CD14-positive monocyte (primary cell): ENCODE measurements around the gene SLC6A7. TPM values are rescaled to one million over a fixed set of nuclear protein-coding genes. Genes with fewer than 3 reads are reported as not detected.

Source experiments
- DNase-seq, 3 donors: peaks; one replicate each; pipeline ENCODE4 v3.0.0-alpha.2; 2011 to 2022
- H2AFZ ChIP-seq: 2 replicates; pipeline ENCODE4 v1.6.0; 2012; ENCODE audit warnings: mild to moderate bottlenecking, low read depth, low read length, inconsistent platforms; ENCODE audit not compliant: insufficient read depth, poor library complexity, severe bottlenecking
- H3K27ac ChIP-seq, 2 donors: 1 replicate in 1 of 2; 2 replicates in 1 of 2; pipeline ENCODE4 v1.5.1; 2012 to 2013; ENCODE audit warnings: low read length in 2 of 2, control low read depth in 1 of 2, inconsistent platforms in 1 of 2, low read depth in 1 of 2, mild to moderate bottlenecking in 1 of 2
- H3K27me3 ChIP-seq, 2 donors: one replicate each; pipeline versions ENCODE4 v1.6.0 to v1.6.1; 2011 to 2013; ENCODE audit warnings: low read length in 2 of 2; ENCODE audit not compliant: control insufficient read depth in 2 of 2, insufficient read depth in 2 of 2
- H3K36me3 ChIP-seq, 2 donors: replicated peaks in 1 of 2; 1 replicate in 1 of 2; 2 replicates in 1 of 2; pipeline versions ENCODE4 v1.5.1 to v1.6.1; 2012 to 2013; ENCODE audit warnings: low read length in 2 of 2, control low read depth in 1 of 2, inconsistent platforms in 1 of 2, mild to moderate bottlenecking in 1 of 2; ENCODE audit not compliant: insufficient read depth in 2 of 2, control insufficient read depth in 1 of 2
- H3K4me1 ChIP-seq, 2 donors: 1 replicate in 1 of 2; 2 replicates in 1 of 2; pipeline versions ENCODE4 v1.5.1 to v1.6.1; 2012 to 2013; ENCODE audit warnings: low read length in 2 of 2, control low read depth in 1 of 2, inconsistent platforms in 1 of 2, mild to moderate bottlenecking in 1 of 2, moderate library complexity in 1 of 2; ENCODE audit not compliant: insufficient read depth in 2 of 2, control insufficient read depth in 1 of 2
- H3K4me2 ChIP-seq: replicated peaks from 2 replicates; pipeline ENCODE3; 2012; ENCODE audit warnings: low read length, moderate library complexity, mild to moderate bottlenecking; ENCODE audit not compliant: poor library complexity, severe bottlenecking; ENCODE audit errors: extremely low read depth
- H3K4me3 ChIP-seq, 3 experiments: fragments of 200-600 bp in 1 of 3; sonication (generic) in 1 of 3; replicated peaks in 1 of 3; 1 replicate in 2 of 3; 2 replicates in 1 of 3; pipeline ENCODE4 v1.5.1; 2011 to 2013; ENCODE audit warnings: low read length in 3 of 3, mild to moderate bottlenecking in 3 of 3, control low read depth in 2 of 3, low read depth in 2 of 3, inconsistent platforms in 1 of 3, moderate library complexity in 1 of 3
- H3K79me2 ChIP-seq: 2 replicates; pipeline ENCODE4 v1.6.0; 2012; ENCODE audit warnings: mild to moderate bottlenecking, control low read depth, inconsistent platforms, low read length, moderate library complexity; ENCODE audit not compliant: insufficient read depth
- H3K9ac ChIP-seq: 2 replicates; pipeline ENCODE4 v1.6.0; 2017; ENCODE audit warnings: low read length, mild to moderate bottlenecking; ENCODE audit not compliant: insufficient read depth, poor library complexity, severe bottlenecking
- H3K9me3 ChIP-seq, 2 donors: replicated peaks in 1 of 2; 1 replicate in 1 of 2; 2 replicates in 1 of 2; pipeline versions ENCODE4 v1.5.1 to v1.6.1; 2012 to 2013; ENCODE audit warnings: low read length in 2 of 2, control low read depth in 1 of 2; ENCODE audit not compliant: control insufficient read depth in 1 of 2, insufficient read depth in 1 of 2
- H4K20me1 ChIP-seq: 2 replicates; pipeline ENCODE4 v1.6.0; 2012; ENCODE audit warnings: mild to moderate bottlenecking, low read length, control low read depth, moderate library complexity; ENCODE audit not compliant: insufficient read depth
- H3K27ac Mint-ChIP-seq, 7 donors: one replicate each; pipeline ENCODE4 v1.8.0; 2020; ENCODE audit warnings: mild to moderate bottlenecking in 7 of 7, mixed read lengths in 7 of 7, moderate library complexity in 6 of 7, inconsistent platforms in 2 of 7
- H3K27me3 Mint-ChIP-seq, 3 donors: one replicate each; pipeline ENCODE4 v1.8.0; 2021 to 2022; ENCODE audit warnings: low read depth in 3 of 3, mild to moderate bottlenecking in 3 of 3, mixed read lengths in 3 of 3, moderate library complexity in 3 of 3, inconsistent platforms in 1 of 3
- H3K36me3 Mint-ChIP-seq, 2 donors: one replicate each; pipeline ENCODE4 v1.8.0; 2020; ENCODE audit warnings: mixed read lengths in 2 of 2, inconsistent platforms in 1 of 2, mild to moderate bottlenecking in 1 of 2
- H3K4me1 Mint-ChIP-seq: one replicate; pipeline ENCODE4 v1.8.0; 2020; ENCODE audit warnings: mild to moderate bottlenecking, mixed read lengths
- H3K4me3 Mint-ChIP-seq, 2 donors: one replicate each; pipeline ENCODE4 v1.8.0; 2020; ENCODE audit warnings: mild to moderate bottlenecking in 2 of 2, mixed read lengths in 2 of 2, moderate library complexity in 1 of 2
- H3K9me3 Mint-ChIP-seq, 7 donors: one replicate each; pipeline ENCODE4 v1.8.0; 2020 to 2022; ENCODE audit warnings: mixed read lengths in 7 of 7, mild to moderate bottlenecking in 6 of 7, moderate library complexity in 6 of 7, inconsistent platforms in 2 of 7
- WGBS: methylation state at CpG from one replicate; pipeline ENCODE4 v1.1.5; 2013; ENCODE audit warnings: missing lambda C conversion rate; ENCODE audit not compliant: insufficient coverage; 5-methylcytosine and 5-hydroxymethylcytosine counted together
- intact Hi-C, 2 donors: fragments of 100-400 bp; cut with micrococcal nuclease; formaldehyde crosslinking; loops; one replicate each; pipeline versions ENCODE4 v1.15.0 to v1.15.1; 2023
- polyA plus RNA-seq, 3 donors: library from polyadenylated mRNA; depleted of rRNA in 1 of 3; unstranded in 2 of 3; stranded (reverse) in 1 of 3; fragments of 300-500 nt in 2 of 3; fragments of >200 nt in 1 of 3; fragmentation: Illumina TruSeq in 2 of 3; gene quantifications; 1 replicate in 2 of 3; 2 replicates in 1 of 3; pipeline ENCODE4 v1.2.3, GENCODE V29; 2012 to 2021
- TF ChIP-seq, protein P1 (sequence below): fragments of 200-600 bp; IDR thresholded peaks from one replicate; pipeline ENCODE4 v1.8.0; 2022; ENCODE audit warnings: antibody characterized with exemption, mild to moderate bottlenecking

SLC6A7 gene
- polyA plus RNA-seq, 3 donors = 0.07 TPM; not detected in 2

DNA sequence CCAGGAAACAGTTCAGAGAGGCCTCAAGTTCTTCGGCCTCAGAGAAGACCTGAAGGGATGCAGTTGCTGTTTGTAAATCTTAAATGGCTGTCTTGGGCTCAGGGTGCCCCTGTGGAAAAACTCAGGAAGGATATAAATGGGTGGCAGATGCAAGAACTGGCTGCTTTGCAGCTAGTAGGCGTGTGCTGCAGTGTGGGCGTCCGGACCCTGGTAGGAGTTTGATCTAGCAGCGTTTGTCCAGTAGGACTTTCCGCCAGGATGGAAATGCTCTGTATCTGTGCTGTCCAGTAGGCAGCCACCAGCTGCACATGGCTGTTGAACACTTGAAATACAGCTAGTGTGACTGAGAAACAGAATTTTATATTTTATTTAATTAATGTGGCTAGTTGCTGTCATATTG, 15.6 kb upstream of the SLC6A7 start:
- intact Hi-C loops = loop anchor here in 1 of 2 donors (5.0 kb wide), 1 partner anchor 42 kb away; no protein-coding TSS in a partner anchor
- H3K4me3 ChIP-seq = no peak overlapping the region
- no peaks in the 10 kb centered on the region for H3K36me3 Mint-ChIP-seq

DNA sequence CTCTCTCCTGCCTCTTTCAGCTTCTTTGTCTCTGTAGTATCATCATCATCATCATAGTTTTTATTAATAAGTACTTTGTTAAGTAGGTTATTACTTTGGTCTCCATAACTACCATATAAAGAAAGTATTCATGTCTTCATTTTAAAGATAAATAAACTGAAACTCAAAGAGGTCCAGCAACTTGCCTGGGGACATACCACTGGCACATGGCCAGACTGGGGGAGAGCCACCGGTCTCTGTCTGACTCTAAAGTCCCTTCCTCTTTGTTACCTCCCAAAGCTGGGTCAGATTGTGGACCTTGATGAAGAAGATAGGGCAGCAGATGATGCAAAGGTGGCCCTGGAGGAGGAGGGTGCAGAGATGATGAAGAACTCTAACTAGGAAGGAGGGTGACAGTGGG, 14.8 kb upstream of the SLC6A7 start:
- no peaks in the 10 kb centered on the region for H3K36me3 ChIP-seq
- no peak overlapping the region for H3K4me3 ChIP-seq
- no peak overlapping the region for H3K27ac ChIP-seq
- no peak overlapping the region for H3K4me3 Mint-ChIP-seq
- peaks cover 4 to 9% of the 10 kb centered on the region in 2 donors for H3K27me3 ChIP-seq
- TF ChIP-seq, protein P1, sequence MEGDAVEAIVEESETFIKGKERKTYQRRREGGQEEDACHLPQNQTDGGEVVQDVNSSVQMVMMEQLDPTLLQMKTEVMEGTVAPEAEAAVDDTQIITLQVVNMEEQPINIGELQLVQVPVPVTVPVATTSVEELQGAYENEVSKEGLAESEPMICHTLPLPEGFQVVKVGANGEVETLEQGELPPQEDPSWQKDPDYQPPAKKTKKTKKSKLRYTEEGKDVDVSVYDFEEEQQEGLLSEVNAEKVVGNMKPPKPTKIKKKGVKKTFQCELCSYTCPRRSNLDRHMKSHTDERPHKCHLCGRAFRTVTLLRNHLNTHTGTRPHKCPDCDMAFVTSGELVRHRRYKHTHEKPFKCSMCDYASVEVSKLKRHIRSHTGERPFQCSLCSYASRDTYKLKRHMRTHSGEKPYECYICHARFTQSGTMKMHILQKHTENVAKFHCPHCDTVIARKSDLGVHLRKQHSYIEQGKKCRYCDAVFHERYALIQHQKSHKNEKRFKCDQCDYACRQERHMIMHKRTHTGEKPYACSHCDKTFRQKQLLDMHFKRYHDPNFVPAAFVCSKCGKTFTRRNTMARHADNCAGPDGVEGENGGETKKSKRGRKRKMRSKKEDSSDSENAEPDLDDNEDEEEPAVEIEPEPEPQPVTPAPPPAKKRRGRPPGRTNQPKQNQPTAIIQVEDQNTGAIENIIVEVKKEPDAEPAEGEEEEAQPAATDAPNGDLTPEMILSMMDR = no peak
- no peaks in the 10 kb centered on the region for H4K20me1 ChIP-seq
- WGBS = no CpG with 5 or more reads among the region's 1 CpG
- H3K4me2 ChIP-seq = no peak overlapping the region
- H3K79me2 ChIP-seq = no peaks in the 10 kb centered on the region
- no peaks in the 10 kb centered on the region for H3K9me3 ChIP-seq
- no peaks in the 10 kb centered on the region for H3K4me1 ChIP-seq
- peaks cover 0 to 2% (median 0%) of the 10 kb centered on the region in 7 donors for H3K9me3 Mint-ChIP-seq
- H3K27me3 Mint-ChIP-seq = peaks cover 9 to 11% (median 10%) of the 10 kb centered on the region in 3 donors
- no peaks in the 10 kb centered on the region for H3K36me3 Mint-ChIP-seq
- DNase-seq = no peak
- no peak overlapping the region for H2AFZ ChIP-seq
- H3K27ac Mint-ChIP-seq = no peak overlapping the region
- intact Hi-C loops = no loop called here
- no peaks in the 10 kb centered on the region for H3K4me1 Mint-ChIP-seq
- H3K9ac ChIP-seq = no peak overlapping the region

More for the DNA sequence above, 15.6 kb upstream of the SLC6A7 start:
- H3K4me3 Mint-ChIP-seq = no peak overlapping the region
- Histone ChIP-seq H3K27ac (no peak overlapping the region), H2AFZ (no peak overlapping the region), H3K36me3 (no peaks in the 10 kb centered on the region), H3K27me3 (peaks cover 8 to 17% of the 10 kb centered on the region in 2 donors), H3K9me3 (no peaks in the 10 kb centered on the region), H3K79me2 (no peaks in the 10 kb centered on the region), H3K4me1 (no peaks in the 10 kb centered on the region), H3K9ac (no peak overlapping the region), H3K4me2 (no peak overlapping the region), H4K20me1 (no peaks in the 10 kb centered on the region)
- no peaks in the 10 kb centered on the region for H3K4me1 Mint-ChIP-seq
- DNase-seq = no peak
- 93% methylated on average over 6 of the region's 6 CpGs for WGBS
- H3K9me3 Mint-ChIP-seq = peaks cover 0 to 2% (median 0%) of the 10 kb centered on the region in 7 donors
- H3K27ac Mint-ChIP-seq = no peak overlapping the region
- H3K27me3 Mint-ChIP-seq = peaks cover 13 to 19% (median 15%) of the 10 kb centered on the region in 3 donors
- TF ChIP-seq, protein P1 = no peak
